LHCN-M2 (cell line): ENCODE data around the gene ZNF438. TPM values are rescaled to one million over a fixed set of nuclear protein-coding genes. Genes with fewer than 3 reads are reported as not detected.
A peak's percentile ranks its signal among the peaks of the same experiment; 100 is the strongest.

ENCODE experiments used
- DNase-seq: peaks from one replicate; pipeline ENCODE4 v3.0.0-alpha.2; 2012; ENCODE audit warnings: low read depth
- total RNA-seq: library from RNA; depleted of rRNA; stranded (reverse); fragments of >200 nt; gene quantifications from 2 replicates; pipeline ENCODE4 v1.2.3, GENCODE V29; 2014

ZNF438 gene
- total RNA-seq, 1 experiment from 2014 or later, result 5.1 TPM

- DNase-seq, result peak; percentile 48
Observed at GRCh38 chr10:30827531-30828120, 204.0 kb downstream of the ZNF438 start.

GRCh38 chr10:30826679-30827078 is 205.0 kb downstream of the ZNF438 start:
- DNase-seq, result no peak

GRCh38 chr10:30825495-30825894 is 206.2 kb downstream of the ZNF438 start:
- no peak for DNase-seq

GRCh38 chr10:30825022-30825421 is 206.6 kb downstream of the ZNF438 start:
- no peak for DNase-seq

GRCh38 chr10:30823651-30824050 is 208.0 kb downstream of the ZNF438 start:
- DNase-seq, result no peak

GRCh38 chr10:30822693-30823465 is 208.8 kb downstream of the ZNF438 start:
- DNase-seq, result no peak

- no peak for DNase-seq
Observed at GRCh38 chr10:30821994-30822692, 209.5 kb downstream of the ZNF438 start.

- DNase-seq, result no peak
Observed at GRCh38 chr10:30821261-30821993, 210.2 kb downstream of the ZNF438 start.

GRCh38 chr10:30820261-30820991 is 211.2 kb downstream of the ZNF438 start:
- peak; percentile 93 for DNase-seq

GRCh38 chr10:30819341-30820181 is 212.1 kb downstream of the ZNF438 start:
- peak; percentile 66 for DNase-seq

GRCh38 chr10:30818854-30819253 is 212.8 kb downstream of the ZNF438 start:
- DNase-seq, result peak; percentile 80

- DNase-seq, result peak; percentile 74
Observed at GRCh38 chr10:30818010-30818660, 213.5 kb downstream of the ZNF438 start.

GRCh38 chr10:30817541-30817940 is 214.1 kb downstream of the ZNF438 start:
- no peak for DNase-seq

GRCh38 chr10:30816820-30817171 is 214.9 kb downstream of the ZNF438 start:
- no peak for DNase-seq

- DNase-seq, result no peak
Observed at GRCh38 chr10:30816159-30816819, 215.4 kb downstream of the ZNF438 start.

GRCh38 chr10:30813872-30814481 is 217.7 kb downstream of the ZNF438 start:
- peak; percentile 80 for DNase-seq

GRCh38 chr10:30812018-30812851 is 219.4 kb downstream of the ZNF438 start:
- peak; percentile 84 for DNase-seq
